BJ (cell line): ENCODE data around the gene APCDD1L. TPM values are rescaled to one million over a fixed set of nuclear protein-coding genes. Genes with fewer than 3 reads are reported as not detected.

ENCODE experiments used
- CTCF ChIA-PET: fragments of 350-600 bp; formaldehyde crosslinking; extraction: SDS; loops from one replicate; lab custom pipeline; 2021; ENCODE audit warnings: antibody characterized with exemption, inconsistent platforms; lab: Yijun Ruan, JAX
- POLR2A ChIA-PET: fragments of 300-600 bp; sonication (Branson Sonifier 250); formaldehyde crosslinking; extraction: SDS; loops from one replicate; lab custom pipeline; 2021; ENCODE audit warnings: antibody characterized with exemption; lab: Charles Lee
- DNase-seq: peaks from one replicate; pipeline ENCODE4 v3.0.0-alpha.2; 2011; ENCODE audit warnings: low read depth
- H3K27me3 ChIP-seq: 2 replicates; pipeline ENCODE4 v1.6.0; 2011; ENCODE audit warnings: low read length; ENCODE audit not compliant: control insufficient read depth, insufficient read depth
- H3K36me3 ChIP-seq: 2 replicates; pipeline ENCODE4 v1.5.1; 2011; ENCODE audit warnings: low read length; ENCODE audit not compliant: control insufficient read depth, insufficient read depth
- H3K4me3 ChIP-seq: 2 replicates; pipeline ENCODE4 v1.5.1; 2011; ENCODE audit warnings: low read depth, mild to moderate bottlenecking, control low read depth, low read length
- CTCF ChIP-seq: IDR thresholded peaks from 2 replicates; pipeline ENCODE4 v1.5.1; 2011; ENCODE audit warnings: low read depth, mild to moderate bottlenecking, control low read depth, inconsistent platforms, low read length, moderate library complexity; ENCODE audit not compliant: insufficient read depth
- polyA plus RNA-seq: library from polyadenylated mRNA; depleted of rRNA; stranded (reverse); fragments of >200 nt; gene quantifications from 2 replicates; pipeline ENCODE4 v1.2.3, GENCODE V29; 2011

Gene APCDD1L
- polyA plus RNA-seq, 1 experiment: 2.5 TPM

GRCh38 chr20:58503668-58504067 lies 11.5 kb downstream of the APCDD1L start:
- ChIA-PET POLR2A (no interaction called here), CTCF (interaction anchor here (0.6 to 1.6 kb wide), 3 partner anchors 10 to 184 kb away, joined by 3 to 7 read pairs (median 3); no protein-coding TSS in a partner anchor)
- H3K27me3 ChIP-seq: no peaks in the 10 kb centered on the region
- no peak for TF ChIP-seq CTCF
- H3K4me3 ChIP-seq: no peak overlapping the region
- H3K36me3 ChIP-seq: no peaks in the 10 kb centered on the region
- DNase-seq: no peak

GRCh38 chr20:58500256-58500655 lies 14.9 kb downstream of the APCDD1L start:
- no peak for TF ChIP-seq CTCF
- ChIA-PET CTCF (interaction anchor here (1.1 to 1.6 kb wide), 2 partner anchors 13 to 19 kb away, joined by 4 read pairs; no protein-coding TSS in a partner anchor), POLR2A (no interaction called here)
- no peaks in the 10 kb centered on the region for H3K36me3 ChIP-seq
- no peak for DNase-seq
- no peak overlapping the region for H3K4me3 ChIP-seq
- H3K27me3 ChIP-seq: no peaks in the 10 kb centered on the region

GRCh38 chr20:58498470-58499068 lies 16.6 kb downstream of the APCDD1L start:
- no peak for TF ChIP-seq CTCF
- no peaks in the 10 kb centered on the region for H3K27me3 ChIP-seq
- DNase-seq: no peak
- CTCF ChIA-PET: no interaction called here
- POLR2A ChIA-PET: no interaction called here
- H3K36me3 ChIP-seq: no peaks in the 10 kb centered on the region
- no peak overlapping the region for H3K4me3 ChIP-seq

- Histone ChIP-seq H3K4me3 (no peak overlapping the region), H3K27me3 (no peaks in the 10 kb centered on the region), H3K36me3 (no peaks in the 10 kb centered on the region)
- CTCF ChIA-PET: no interaction called here
- DNase-seq: no peak
- no peak for TF ChIP-seq CTCF
- POLR2A ChIA-PET: no interaction called here
Measured at GRCh38 chr20:58497724-58498469, 17.3 kb downstream of the APCDD1L start.

- Histone ChIP-seq H3K27me3 (no peaks in the 10 kb centered on the region), H3K36me3 (no peaks in the 10 kb centered on the region), H3K4me3 (no peak overlapping the region)
- TF ChIP-seq CTCF: no peak
- CTCF ChIA-PET: no interaction called here
- DNase-seq: no peak
- POLR2A ChIA-PET: no interaction called here
Measured at GRCh38 chr20:58497076-58497641, 18.0 kb downstream of the APCDD1L start.
